Measurements from ENCODE around the gene SERPINA4.
A peak's percentile ranks its signal among the peaks of the same experiment; 100 is the strongest.

SERPINA4 gene

DNA sequence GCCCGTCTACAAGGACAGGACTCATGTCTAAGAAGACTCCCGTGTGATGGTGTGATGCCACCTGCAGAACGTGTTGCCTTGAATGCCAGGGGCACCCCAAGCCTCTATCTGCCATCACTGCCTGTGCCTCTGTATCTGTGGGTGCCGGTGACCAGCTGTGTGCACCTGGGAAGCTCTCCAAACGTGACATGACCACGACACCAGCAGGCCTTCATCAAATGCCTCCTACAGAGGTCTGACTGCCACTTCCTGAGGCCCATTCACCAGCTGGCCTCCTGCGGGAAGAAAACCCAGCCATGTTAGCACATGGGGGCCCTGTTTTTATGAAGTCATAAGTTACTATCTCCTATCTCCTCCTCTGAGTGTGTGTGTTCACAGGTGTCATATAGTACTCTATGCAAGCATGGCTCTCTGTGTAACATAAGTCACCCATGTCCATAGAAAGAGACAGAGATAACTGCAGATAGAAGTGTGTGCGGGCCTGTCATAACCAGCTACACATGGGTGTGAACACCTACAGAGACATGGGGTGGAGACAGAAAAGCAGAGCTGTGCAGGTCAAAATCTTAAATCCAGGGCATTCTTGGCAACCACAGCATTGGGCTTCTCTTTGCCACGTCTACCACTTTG lies 18.3 kb upstream of the SERPINA4 start:
- no peak for DNase-seq (ENCODE audit: low read depth)

DNA sequence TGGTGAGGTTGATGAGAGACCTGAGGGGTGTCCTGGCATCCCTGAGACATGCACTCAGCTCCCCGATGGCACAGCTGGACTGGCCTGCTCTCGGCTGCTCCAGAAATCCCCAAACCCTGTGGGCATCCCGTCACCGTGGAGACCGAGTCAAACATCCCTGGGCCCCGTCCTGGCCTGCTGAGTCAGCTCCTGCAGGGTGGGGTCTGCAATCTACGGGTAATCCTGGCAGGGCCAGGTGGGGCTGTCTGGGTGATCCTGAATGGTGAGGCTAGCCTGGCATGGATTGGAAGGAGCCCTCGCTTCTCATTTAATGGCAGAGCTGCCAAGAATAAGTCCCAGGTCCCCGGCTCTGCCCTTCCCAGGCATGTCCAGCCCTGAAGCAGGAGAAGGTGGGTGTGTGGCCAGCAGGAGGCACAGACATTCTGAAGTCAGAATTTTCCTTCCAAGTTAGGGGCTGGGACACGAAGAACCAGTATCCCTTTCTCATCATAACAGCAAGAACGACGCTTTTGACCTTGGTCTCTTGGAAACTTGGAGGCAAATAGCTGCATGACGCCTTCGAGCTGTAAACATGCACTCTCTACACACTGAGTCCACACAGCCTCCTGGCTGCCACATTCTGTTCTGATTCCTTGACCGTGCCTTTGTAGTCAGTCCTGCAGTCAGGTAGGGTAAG lies 17.7 kb upstream of the SERPINA4 start:
- no peak for DNase-seq (ENCODE audit: low read depth)

DNA sequence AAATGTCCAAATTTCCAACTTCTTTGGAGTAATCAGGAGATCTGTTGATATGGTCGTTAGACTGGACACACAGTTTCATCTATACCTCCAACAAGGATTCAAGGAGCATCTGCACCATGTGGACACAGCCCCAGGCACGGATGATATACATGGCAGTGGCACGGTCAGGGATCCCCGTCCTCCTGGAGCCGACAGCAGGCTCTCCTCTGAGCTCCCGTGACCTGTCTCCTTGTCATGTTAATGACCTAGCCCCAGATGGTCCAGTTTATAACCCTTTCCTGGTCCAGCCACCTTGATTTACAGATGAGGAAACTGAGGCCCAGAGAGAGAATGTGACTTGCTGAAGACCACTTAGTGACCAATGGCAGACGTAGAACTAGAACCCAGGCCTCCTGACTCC lies 16.5 kb upstream of the SERPINA4 start:
- no peak for DNase-seq (ENCODE audit: low read depth)

DNA sequence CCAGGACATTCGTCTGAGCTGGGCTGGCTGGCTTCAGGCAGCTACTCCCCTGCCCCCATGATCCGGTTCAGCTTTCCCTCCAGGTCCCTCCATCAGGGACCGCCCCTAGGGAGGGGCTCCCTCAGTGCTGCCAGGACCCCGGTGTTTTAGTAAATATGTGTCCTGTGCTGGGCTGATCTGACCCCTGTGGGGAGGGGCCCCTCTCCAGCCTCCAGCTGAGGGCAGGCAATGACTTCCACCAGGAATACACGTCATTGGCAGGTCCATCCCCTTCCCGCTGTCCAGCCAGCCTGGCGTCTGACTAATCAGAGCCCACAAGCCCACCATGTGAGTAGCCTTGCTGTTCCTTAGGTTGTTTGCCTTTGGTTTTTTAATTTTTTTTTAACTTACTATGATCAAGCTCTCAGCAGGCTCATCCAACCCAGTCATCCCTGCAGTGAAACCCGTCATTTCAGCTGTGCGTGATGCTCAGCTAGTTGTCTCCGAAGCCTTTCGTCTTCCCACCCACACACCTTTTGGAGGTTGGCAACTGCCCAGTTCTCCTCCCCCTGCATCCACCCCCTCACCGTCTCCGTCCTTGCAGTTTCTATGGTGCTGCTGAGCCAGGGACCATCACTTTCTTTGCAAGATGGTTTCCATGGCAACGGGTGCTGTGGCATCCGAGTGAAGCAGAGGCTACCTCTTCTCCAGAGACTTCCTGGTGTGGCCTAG lies 16.0 kb upstream of the SERPINA4 start:
- no peak for DNase-seq (ENCODE audit: low read depth)

DNA sequence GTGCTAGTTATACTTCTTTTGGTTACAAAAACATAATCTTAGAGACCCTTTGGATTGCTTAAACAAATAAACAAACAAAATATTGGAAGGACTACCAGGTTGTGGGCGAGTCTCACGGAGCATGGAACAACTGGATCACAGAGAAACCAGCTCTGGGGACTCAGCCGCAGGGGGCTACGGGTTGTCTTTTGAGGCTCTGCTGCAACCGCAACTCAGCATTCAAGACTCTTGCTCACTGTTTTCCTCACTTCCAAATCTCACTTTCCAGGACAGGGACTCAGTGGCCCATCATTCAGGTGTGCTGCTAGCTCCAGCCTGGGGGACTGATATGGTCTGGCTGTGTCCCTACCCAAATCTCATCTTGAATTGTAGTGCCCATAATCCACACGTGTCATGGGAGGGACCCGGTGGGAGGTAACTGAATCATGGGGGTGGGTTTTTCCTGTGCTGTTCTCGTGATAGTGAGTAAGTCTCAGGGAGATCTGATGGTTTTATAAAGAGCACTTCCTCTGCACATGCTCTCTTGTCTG lies 14.0 kb upstream of the SERPINA4 start:
- no peak for DNase-seq (ENCODE audit: low read depth)

DNA sequence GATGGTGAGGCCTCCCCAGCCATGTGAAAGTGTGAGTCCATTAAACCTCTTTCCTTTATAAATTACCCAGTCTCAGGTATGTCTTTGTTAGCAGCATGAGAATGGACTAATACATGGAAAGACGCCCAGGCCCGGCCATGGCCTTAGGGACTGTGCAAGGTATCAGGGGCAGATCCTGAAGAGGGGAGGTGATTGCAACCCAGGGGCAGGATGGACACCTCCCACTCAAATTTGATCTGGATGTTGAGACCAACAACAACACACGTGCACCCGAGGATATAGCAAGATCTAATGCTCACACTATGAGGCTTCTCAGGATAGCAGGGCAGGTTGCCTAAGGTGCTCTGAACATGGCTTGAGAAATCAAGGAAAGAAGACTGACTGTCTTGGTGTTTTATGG lies 13.5 kb upstream of the SERPINA4 start:
- DNase-seq (ENCODE audit: low read depth), result no peak

DNA sequence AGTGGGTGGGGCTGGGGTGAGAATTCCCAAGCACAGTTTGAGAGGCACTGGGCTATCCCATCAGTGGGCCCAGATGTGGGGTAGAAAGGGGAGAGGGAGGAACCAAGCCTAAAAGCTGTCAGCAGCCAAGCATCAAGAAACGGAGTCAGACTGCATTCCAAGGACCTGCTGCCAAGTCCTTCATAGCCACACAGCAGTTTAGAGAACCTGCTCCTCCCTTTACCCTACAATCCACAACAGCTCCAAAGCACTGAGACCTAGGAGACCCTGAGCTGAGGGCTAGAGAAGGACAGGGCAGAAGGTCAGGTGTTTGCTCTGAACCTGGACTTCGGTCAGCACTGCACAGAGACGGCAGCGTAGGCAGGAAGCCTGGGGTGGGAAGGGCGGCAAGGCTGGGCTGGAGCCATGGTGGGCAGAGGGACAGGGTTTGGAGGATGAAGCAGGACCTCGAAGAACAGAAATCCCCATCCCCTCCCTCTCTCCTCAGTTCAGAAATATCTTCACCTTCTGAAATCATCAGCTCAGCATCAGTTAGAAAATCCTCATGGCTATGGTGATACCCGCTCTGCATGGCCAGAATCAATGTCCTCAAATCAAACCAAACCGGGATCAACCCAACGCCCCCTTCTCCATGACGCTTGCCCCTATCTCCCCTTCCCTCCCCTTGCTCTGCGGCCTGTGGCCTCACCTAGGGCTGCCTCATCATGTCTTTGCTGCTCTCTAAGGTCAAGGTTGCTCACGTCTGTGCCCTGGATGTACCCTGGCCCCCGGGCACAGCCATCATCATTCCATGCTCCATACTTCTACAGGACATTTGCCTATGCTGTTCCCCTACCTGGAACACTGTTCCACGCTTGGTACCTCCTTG lies 12.9 kb upstream of the SERPINA4 start:
- DNase-seq (ENCODE audit: low read depth), result no peak

DNA sequence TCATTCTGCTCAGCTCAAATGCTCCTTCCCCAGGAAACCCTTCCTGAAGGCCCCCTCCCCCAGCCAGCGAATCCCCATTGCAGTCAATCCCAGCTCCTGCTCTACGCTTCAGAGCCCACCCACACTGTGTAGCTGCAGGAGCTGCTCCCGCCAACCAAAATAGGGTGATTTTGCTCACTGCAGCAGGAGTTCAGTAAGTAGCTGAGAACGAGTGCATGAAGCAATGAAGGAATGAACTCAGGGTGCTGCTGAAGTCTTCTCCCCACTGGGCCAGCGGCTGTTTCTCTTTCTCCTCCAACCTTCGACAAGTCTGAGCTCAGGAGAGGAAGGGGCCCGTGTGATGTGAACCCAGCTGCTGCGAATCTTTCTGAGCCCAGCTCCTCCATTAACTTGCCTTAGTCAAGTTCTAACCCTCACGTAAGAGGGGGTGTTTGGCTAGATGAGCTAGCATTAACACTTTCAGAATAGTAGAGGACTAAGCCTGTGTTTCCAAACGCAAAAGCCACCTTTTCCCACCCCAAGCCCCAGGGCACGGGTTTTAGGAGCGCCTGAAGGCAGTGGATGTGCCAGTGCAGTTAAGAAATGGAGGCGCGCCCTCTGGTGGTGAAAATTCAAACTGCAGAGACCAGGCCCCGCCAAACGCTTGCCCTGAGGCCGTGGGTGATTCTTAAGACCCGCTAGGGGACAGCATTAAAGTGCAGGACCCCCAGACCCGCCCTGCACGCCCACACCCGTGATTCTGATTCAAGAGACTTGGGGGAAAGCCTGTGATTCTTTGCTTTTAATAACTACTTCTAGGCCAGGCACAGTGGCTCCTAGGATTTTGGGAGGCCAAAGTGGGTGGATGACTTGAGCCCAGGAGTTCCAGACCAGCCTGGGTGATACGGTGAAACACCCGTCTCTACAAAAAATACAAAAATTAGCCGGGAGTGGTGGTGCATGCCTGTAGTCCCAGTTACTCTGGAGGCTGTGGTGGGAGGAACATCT lies 11.9 kb upstream of the SERPINA4 start:
- peak; percentile 52 for DNase-seq (ENCODE audit: low read depth)

DNA sequence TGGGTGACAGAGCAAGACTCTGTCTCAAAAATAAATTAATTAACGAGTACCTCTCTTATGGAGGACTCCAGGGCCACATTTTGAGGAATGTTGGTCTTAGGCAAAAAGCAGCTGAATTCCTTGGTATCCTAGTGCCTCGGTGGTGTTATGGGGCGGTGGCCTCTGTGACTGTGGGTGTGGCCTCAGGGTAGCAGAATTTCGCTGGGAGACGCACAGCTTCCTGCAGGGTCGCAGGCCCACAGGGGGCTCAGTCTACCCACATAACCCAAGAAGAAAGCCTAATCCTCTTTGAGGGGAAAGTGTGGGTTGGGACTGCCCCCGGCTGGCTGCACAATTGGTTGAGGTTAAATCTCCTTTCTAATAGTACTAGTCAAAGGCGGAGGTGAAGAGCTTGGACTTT lies 11.2 kb upstream of the SERPINA4 start:
- no peak for DNase-seq (ENCODE audit: low read depth)

DNA sequence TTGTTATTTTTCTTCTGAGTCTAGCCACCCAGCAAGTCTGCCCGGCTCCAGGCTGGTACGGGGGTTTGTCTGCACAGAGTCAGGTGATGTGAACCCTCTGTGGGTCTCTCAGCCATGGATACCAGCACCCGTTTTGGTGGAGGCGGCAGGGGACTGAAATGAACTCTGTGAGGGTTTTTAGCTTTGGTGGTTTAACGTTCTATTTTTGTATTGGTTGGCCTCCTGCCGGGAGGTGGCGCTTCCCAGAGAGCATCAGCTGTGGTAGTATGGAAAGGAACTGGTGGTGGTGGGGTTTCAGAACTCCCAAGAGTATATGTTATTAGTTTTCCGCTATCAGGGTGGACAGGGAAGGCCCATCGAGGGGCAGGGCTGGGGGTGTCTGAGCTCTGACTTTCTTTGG lies 5.3 kb upstream of the SERPINA4 start:
- DNase-seq (ENCODE audit: low read depth), result no peak

DNA sequence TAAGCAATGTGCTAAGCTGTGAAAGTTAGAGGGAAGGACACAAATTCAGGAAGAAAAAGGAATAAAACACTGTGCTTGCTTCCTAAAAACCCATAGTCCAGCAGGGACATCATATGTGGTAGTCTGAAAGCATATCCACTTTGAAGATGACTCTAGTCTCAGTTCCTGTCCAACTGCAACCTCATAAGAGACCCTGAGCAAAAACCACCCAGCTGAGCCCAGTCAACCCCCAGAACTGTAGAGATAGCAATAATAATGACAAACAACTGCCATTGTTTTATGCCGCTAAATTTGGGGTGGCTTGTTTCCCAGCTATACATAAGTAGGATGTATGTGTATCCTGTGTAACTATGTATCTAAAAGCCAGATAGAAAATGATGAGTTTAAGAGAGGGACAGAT lies 3.9 kb upstream of the SERPINA4 start:
- no peak for DNase-seq (ENCODE audit: low read depth)

DNA sequence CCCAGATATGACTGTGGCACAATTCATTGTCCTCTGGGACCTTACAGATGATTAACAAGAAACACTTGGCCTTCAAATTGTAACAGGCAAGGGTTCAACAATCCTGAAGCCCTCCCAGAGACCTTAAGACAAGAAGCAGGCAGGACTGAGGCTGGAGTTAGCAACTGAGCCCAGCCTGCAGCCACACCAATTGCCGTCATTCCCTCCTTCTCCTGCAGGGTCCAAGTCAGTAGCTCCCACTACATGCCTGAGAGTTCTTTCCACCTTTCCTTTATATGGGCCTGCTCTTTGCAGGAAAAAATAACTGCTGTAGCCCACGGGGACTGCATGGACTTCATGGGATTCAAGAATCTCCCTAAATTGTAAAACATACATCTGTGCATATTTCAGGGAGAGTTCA lies 2.4 kb upstream of the SERPINA4 start:
- DNase-seq (ENCODE audit: low read depth), result no peak

DNA sequence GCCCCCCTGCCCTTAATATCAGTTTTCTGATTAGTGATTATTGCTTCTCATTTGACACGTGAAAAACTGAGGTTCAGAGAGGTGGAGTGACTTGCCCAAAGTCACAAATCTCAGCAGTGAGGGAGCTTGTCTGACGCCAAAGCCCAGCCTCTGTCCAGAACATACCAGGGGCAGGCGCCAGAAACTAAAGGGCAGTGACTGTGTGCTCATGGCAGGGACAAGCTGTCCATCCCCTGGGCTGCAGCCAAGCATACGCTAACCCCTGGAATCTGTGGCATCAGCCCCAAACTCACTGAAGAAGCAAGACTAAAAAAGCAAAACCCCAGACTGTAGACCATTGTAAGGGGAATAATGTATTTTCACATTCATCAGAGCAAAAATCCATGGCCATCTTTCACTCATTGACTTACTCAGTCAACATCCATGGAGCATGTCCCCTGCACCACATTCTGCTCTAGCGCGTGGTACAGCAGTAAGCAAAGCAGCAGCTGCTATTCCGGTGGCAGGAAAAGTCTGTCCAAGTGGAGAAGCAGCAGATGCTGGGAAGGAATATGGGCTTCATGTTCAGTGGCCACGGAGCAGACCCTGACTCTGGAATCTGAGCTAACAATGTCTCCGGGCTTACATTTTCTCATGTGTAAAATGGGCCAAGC lies 1.5 kb upstream of the SERPINA4 start:
- no peak for DNase-seq (ENCODE audit: low read depth)

DNA sequence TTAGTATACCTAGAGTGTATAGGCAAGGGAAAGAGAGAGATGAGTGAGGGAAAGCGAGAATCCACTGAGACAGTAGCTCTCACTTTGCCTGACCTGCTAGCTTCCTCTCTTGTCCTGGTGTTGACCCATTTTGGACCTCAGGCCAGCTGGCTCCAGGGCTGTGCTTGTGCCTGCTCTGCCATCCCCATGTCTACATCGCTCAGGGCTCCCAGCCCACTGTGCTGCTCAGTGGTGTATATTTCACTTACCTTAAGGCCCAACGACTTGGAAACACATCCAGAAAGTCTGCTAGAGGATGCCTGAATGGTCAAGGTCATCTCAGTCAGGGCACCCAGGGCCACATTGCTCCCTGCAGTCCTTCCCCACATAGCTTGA lies 964 bp upstream of the SERPINA4 start:
- no peak for DNase-seq (ENCODE audit: low read depth)

DNA sequence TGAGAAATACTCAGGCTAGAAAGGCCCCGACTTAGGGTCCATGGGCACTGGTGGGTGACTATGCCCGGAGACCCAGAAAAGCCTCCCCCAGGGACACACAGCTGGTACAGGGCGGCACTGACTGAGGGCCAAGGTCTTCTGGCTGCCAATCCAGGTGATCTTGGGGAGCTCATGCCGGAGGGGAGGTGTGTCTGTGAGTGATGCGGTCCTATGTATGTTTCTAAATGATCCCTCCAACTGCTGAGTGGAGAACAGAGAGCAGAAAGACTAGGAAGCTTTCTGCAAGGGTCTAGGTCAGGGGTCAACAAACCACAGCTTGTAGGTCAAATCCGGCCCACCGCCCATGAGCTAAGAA lies 391 bp downstream of the SERPINA4 start:
- DNase-seq (ENCODE audit: low read depth), result no peak

DNA sequence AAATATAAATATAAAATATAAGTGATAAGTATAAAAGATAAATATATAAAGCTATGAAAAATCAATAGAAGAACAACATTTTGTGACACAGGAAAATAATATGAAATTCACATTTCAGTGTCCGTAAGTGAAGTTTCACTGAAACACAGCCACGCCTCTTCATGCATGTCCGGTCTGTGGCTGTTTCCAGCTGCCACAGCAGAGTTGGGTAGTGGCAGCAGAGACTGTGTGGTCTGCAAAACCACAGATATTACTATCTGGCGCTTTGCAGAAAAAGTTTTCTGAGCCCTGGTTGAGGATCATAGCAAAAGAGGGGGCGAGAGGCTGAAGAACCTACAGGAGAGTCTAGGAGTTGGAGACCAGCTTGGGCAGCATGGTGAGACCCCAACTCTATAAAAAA lies 780 bp downstream of the SERPINA4 start:
- DNase-seq (ENCODE audit: low read depth), result no peak

DNA sequence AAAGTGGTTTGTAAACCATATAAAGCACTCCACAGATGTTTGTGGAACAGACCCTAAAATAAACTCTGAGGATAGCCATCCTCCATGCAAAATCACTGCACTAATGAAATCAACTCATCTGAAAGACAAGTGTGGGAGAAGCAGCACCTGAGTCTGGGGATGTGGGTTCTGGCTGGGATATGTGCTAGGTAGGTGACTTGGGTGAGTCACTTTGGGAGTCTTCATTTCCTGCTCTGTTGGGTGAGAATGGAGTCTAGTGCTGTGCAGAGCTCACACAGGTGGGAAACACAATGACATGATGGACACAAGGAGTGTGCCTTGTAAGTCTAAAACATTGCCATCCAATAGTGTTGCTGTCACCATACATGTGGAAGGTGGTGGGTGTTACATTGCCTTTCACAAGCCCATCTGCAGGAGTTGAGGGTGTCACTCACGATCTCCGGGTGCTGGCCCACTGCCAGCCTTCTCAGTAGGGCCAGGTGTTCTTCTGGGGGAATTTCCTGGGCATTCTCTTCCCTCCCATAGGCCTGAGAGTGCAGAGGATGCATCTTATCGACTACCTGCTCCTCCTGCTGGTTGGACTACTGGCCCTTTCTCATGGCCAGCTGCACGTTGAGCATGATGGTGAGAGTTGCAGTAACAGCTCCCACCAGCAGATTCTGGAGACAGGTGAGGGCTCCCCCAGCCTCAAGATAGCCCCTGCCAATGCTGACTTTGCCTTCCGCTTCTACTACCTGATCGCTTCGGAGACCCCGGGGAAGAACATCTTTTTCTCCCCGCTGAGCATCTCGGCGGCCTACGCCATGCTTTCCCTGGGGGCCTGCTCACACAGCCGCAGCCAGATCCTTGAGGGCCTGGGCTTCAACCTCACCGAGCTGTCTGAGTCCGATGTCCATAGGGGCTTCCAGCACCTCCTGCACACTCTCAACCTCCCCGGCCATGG lies 2.0 kb downstream of the SERPINA4 start:
- no peak for DNase-seq (ENCODE audit: low read depth)

DNA sequence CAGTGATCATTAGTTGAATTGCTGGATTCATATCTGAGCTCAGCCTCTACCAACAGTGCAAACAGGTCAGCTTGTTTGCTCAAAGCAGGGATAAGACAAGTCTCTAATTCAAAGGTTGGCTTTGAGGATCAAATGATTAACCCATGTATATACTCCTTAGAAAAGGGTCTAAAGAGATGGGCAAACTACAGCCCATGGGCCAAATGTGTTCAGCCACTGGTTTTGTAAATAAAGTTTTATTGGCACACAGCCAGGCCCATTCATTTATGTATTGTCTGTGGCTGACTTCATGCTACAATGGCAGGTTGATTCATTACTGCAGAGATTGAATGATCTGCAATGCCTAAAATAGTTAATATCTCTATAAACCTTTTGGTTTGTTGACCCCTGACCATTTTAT lies 3.1 kb downstream of the SERPINA4 start:
- DNase-seq (ENCODE audit: low read depth), result no peak

DNA sequence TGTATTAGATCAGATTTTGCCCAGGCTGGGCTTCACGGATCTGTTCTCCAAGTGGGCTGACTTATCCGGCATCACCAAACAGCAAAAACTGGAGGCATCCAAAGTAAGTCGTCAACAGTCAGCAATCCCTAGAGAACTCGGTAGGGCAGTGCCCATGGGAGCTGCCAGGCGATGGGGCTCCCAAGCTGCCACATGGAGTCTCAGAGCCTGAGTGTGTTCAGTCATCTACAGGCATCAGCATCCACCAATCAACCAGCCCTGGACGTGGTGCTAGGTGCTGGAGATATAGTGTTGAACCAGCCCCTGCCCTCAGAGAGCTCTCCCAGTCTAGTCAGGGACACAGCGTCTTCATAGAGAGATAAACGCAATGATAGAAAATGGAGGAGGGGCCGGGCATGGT lies 6.9 kb downstream of the SERPINA4 start:
- DNase-seq (ENCODE audit: low read depth), result no peak
